Mesendoderm (in vitro differentiated cells): Measurements from ENCODE around the gene DNM3.

Experiments used
- DNase-seq: peaks from one replicate; pipeline ENCODE4 v3.0.0; 2013
- H2AK5ac ChIP-seq: 2 replicates; pipeline ENCODE4 v1.6.1; 2013; ENCODE audit warnings: low read length, inconsistent platforms
- H2BK120ac ChIP-seq: 2 replicates; pipeline ENCODE4 v1.6.1; 2013; ENCODE audit warnings: low read depth, mild to moderate bottlenecking, low read length, moderate library complexity, mixed read lengths
- H2BK15ac ChIP-seq: replicated peaks from 2 replicates; pipeline ENCODE4 v1.6.1; 2013; ENCODE audit warnings: low read depth, mild to moderate bottlenecking, moderate library complexity
- H2BK5ac ChIP-seq: 2 replicates; pipeline ENCODE4 v1.6.1; 2013; ENCODE audit warnings: low read length, inconsistent platforms
- H3K18ac ChIP-seq: 2 replicates; pipeline ENCODE4 v1.6.1; 2013; ENCODE audit warnings: mild to moderate bottlenecking, low read length, mixed read lengths
- H3K23ac ChIP-seq: one replicate; pipeline ENCODE4 v1.6.1; 2013; ENCODE audit warnings: low read length
- H3K27ac ChIP-seq: 2 replicates; pipeline ENCODE4 v1.5.1; 2013; ENCODE audit warnings: low read depth, mild to moderate bottlenecking, inconsistent platforms, low read length, moderate library complexity
- H3K27me3 ChIP-seq: 2 replicates; pipeline ENCODE4 v1.6.1; 2013; ENCODE audit warnings: low read length, control low read depth, mild to moderate bottlenecking, inconsistent platforms; ENCODE audit not compliant: insufficient read depth, poor library complexity
- H3K36me3 ChIP-seq: 2 replicates; pipeline ENCODE4 v1.6.1; 2013; ENCODE audit warnings: low read length, inconsistent platforms; ENCODE audit not compliant: control insufficient read depth, insufficient read depth
- H3K4ac ChIP-seq: one replicate; pipeline ENCODE4 v1.6.1; 2013; ENCODE audit warnings: low read depth, mild to moderate bottlenecking, low read length, moderate library complexity
- H3K4me1 ChIP-seq: 2 replicates; pipeline ENCODE4 v1.6.1; 2013; ENCODE audit warnings: low read depth, low read length, inconsistent platforms; ENCODE audit not compliant: control insufficient read depth
- H3K4me2 ChIP-seq: 2 replicates; pipeline ENCODE4 v1.6.1; 2013; ENCODE audit warnings: low read length
- H3K4me3 ChIP-seq: 2 replicates; pipeline ENCODE4 v1.5.1; 2013; ENCODE audit warnings: mild to moderate bottlenecking, low read length
- H3K56ac ChIP-seq: one replicate; pipeline ENCODE4 v1.6.1; 2013; ENCODE audit warnings: low read length
- H3K79me1 ChIP-seq: 2 replicates; pipeline ENCODE4 v1.6.1; 2013; ENCODE audit warnings: low read length, inconsistent platforms
- H3K79me2 ChIP-seq: 2 replicates; pipeline ENCODE4 v1.6.1; 2013; ENCODE audit warnings: mild to moderate bottlenecking, low read length; ENCODE audit not compliant: control insufficient read depth, insufficient read depth
- H3K9ac ChIP-seq: 2 replicates; pipeline ENCODE4 v1.6.1; 2013; ENCODE audit warnings: low read length, inconsistent platforms
- H4K5ac ChIP-seq: one replicate; pipeline ENCODE4 v1.6.1; 2013; ENCODE audit warnings: low read length
- H4K8ac ChIP-seq: one replicate; pipeline ENCODE4 v1.6.1; 2013; ENCODE audit warnings: low read depth, mild to moderate bottlenecking, control low read depth, low read length, moderate library complexity
- WGBS: extraction: QIAGEN DNeasy Blood & Tissue Kit; methylation state at CpG from one replicate; pipeline ENCODE4 v1.1.7; 2013; ENCODE audit warnings: low lambda C conversion rate, missing lambda C conversion rate; ENCODE audit not compliant: insufficient coverage; ENCODE audit errors: extremely low coverage; 5-methylcytosine and 5-hydroxymethylcytosine counted together

The DNM3 gene

GRCh38 chr1:171913385-171913784, 72.1 kb downstream of the DNM3 start:
- WGBS: no CpG with 5 or more reads among the region's 2 CpGs

GRCh38 chr1:171916315-171916771, 75.0 kb downstream of the DNM3 start:
- no peak overlapping the region for H3K23ac ChIP-seq
- no CpG with 5 or more reads among the region's 3 CpGs for WGBS
- H3K27ac ChIP-seq: no peak overlapping the region

More at GRCh38 chr1:171913385-171913784, 72.1 kb downstream of the DNM3 start:
- H2AK5ac ChIP-seq: no peak overlapping the region
- no peak overlapping the region for H3K56ac ChIP-seq
- H2BK120ac ChIP-seq: no peak overlapping the region
- H3K27ac ChIP-seq: no peak overlapping the region
- H2BK5ac ChIP-seq: no peak overlapping the region
- H3K4me1 ChIP-seq: peaks cover 3% of the 10 kb centered on the region
- no peak overlapping the region for H3K23ac ChIP-seq
- no peak overlapping the region for H2BK15ac ChIP-seq
- no peaks in the 10 kb centered on the region for H3K79me1 ChIP-seq
- H3K36me3 ChIP-seq: no peaks in the 10 kb centered on the region
- no peak overlapping the region for H3K9ac ChIP-seq
- H3K4me2 ChIP-seq: no peak overlapping the region
- H3K4ac ChIP-seq: no peak overlapping the region
- H3K79me2 ChIP-seq: no peaks in the 10 kb centered on the region
- no peak overlapping the region for H3K18ac ChIP-seq
- no peak overlapping the region for H3K4me3 ChIP-seq
- no peaks in the 10 kb centered on the region for H3K27me3 ChIP-seq
- no peak for DNase-seq
- H4K5ac ChIP-seq: no peak overlapping the region
- no peak overlapping the region for H4K8ac ChIP-seq

GRCh38 chr1:171917331-171917730, 76.0 kb downstream of the DNM3 start:
- no peak for DNase-seq
- Histone ChIP-seq H4K8ac (no peak overlapping the region), H3K4me2 (no peak overlapping the region), H3K4ac (no peak overlapping the region), H2BK120ac (no peak overlapping the region), H3K4me3 (no peak overlapping the region), H2BK5ac (no peak overlapping the region), H2AK5ac (no peak overlapping the region), H3K9ac (no peak overlapping the region), H3K4me1 (no peaks in the 10 kb centered on the region), H4K5ac (no peak overlapping the region), H3K27me3 (no peaks in the 10 kb centered on the region), H2BK15ac (no peak overlapping the region), H3K27ac (no peak overlapping the region), H3K36me3 (no peaks in the 10 kb centered on the region), H3K79me1 (no peaks in the 10 kb centered on the region), H3K23ac (no peak overlapping the region), H3K56ac (no peak overlapping the region), H3K79me2 (no peaks in the 10 kb centered on the region), H3K18ac (no peak overlapping the region)
- WGBS: no CpG with 5 or more reads among the region's 1 CpG

More at GRCh38 chr1:171916315-171916771, 75.0 kb downstream of the DNM3 start:
- Histone ChIP-seq H3K4me2 (no peak overlapping the region), H3K27me3 (no peaks in the 10 kb centered on the region), H4K8ac (no peak overlapping the region), H3K4me3 (no peak overlapping the region), H3K9ac (no peak overlapping the region), H3K4ac (no peak overlapping the region), H3K79me2 (no peaks in the 10 kb centered on the region), H3K79me1 (no peaks in the 10 kb centered on the region), H2BK15ac (no peak overlapping the region), H2BK120ac (no peak overlapping the region), H3K36me3 (no peaks in the 10 kb centered on the region), H4K5ac (no peak overlapping the region), H3K4me1 (no peaks in the 10 kb centered on the region), H3K56ac (no peak overlapping the region), H3K18ac (no peak overlapping the region), H2AK5ac (no peak overlapping the region), H2BK5ac (no peak overlapping the region)
- no peak for DNase-seq

DNA sequence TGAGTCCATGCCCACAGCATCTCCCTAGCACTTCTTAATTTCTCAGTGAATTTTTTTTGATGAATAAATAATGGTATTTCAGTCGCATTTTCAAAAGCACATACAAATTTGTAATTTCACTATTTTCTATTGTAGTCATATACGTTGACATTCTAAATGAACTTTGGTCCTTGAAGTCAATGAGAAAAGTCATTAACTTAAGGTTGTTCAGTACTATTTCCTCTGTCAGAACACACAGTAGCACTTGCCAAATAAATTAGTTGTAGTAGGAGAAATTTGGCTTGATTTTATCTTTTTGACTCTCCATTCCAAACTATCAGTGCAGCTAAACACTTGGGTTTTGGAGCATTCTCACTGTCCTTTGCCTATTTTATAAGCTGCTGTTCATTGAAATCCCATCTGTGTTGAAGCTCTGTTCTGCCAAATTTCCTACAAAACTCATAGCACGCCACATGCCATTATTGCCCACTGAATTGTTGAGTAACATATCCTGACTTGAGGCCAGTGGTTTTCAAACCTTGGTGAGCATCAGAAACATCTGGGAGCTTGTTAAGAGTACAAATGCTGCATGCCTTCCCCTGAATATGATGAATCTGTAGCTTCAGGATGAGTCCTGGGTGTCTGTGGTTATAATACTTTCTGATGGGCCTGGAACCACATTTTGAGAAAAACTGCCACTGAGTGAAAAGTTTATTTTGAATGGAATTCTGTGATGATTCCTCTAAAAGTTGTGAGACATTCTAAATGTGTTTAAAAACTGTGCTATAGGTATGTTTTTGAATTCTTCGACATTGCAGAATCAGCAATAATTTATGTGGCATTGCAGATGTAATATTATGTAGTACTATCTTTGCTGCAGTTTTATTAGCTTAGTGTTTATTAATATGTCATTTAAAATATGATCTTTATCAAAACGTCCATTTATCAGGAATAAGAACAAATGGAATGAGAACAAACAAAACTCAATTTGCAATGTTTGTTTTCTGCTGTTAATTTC, 78.9 kb downstream of the DNM3 start:
- Histone ChIP-seq H3K4me2 (no peak overlapping the region), H3K36me3 (no peaks in the 10 kb centered on the region), H3K4ac (no peak overlapping the region), H2BK120ac (no peak overlapping the region), H3K27me3 (no peaks in the 10 kb centered on the region), H3K79me1 (no peaks in the 10 kb centered on the region), H3K56ac (no peak overlapping the region), H3K4me1 (no peaks in the 10 kb centered on the region), H4K5ac (no peak overlapping the region), H2BK15ac (no peak overlapping the region), H3K18ac (no peak overlapping the region), H2BK5ac (no peak overlapping the region), H3K4me3 (no peak overlapping the region), H3K27ac (no peak overlapping the region), H2AK5ac (no peak overlapping the region), H3K9ac (no peak overlapping the region), H3K79me2 (no peaks in the 10 kb centered on the region), H3K23ac (no peak overlapping the region), H4K8ac (no peak overlapping the region)
- no peak for DNase-seq
- WGBS: no CpG with 5 or more reads among the region's 5 CpGs

GRCh38 chr1:171922999-171923398, 81.7 kb downstream of the DNM3 start:
- Histone ChIP-seq H3K4me3 (no peak overlapping the region), H3K4me1 (no peaks in the 10 kb centered on the region), H4K5ac (no peak overlapping the region), H2AK5ac (no peak overlapping the region), H3K27me3 (no peaks in the 10 kb centered on the region), H2BK5ac (no peak overlapping the region), H3K36me3 (no peaks in the 10 kb centered on the region), H2BK120ac (no peak overlapping the region), H3K23ac (no peak overlapping the region), H3K9ac (no peak overlapping the region), H3K79me1 (no peaks in the 10 kb centered on the region), H4K8ac (no peak overlapping the region), H3K4ac (no peak overlapping the region), H3K27ac (no peak overlapping the region), H3K79me2 (no peaks in the 10 kb centered on the region), H3K18ac (no peak overlapping the region), H3K56ac (no peak overlapping the region), H3K4me2 (no peak overlapping the region), H2BK15ac (no peak overlapping the region)
- no peak for DNase-seq
- WGBS: no CpG with 5 or more reads among the region's 2 CpGs
